ENCODE data around the gene SORL1.

Gene SORL1

DNA sequence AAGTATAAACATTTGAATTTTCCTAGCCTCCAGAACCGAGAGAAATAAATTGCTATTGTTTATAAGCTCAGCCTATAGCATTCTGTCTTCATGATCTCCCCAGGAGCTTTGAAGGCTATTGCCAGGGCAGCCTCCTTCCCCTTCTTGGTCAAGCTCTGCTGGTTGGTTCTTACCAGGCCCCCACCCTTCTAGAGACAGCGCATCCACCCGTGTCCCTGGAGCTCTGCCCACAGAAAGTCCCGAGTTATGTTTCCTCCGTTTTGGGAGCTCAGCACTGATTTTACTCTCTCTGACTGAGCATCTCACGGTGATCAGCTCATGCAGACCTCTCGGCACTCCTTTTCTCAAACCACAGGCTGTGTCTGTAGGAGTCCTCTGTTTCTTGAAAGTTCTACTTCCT lies 124.4 kb downstream of the SORL1 start:
- no peaks in the 10 kb centered on the region for H3K4me1 ChIP-seq (ENCODE audit: control insufficient read depth, insufficient read depth, low read length)
- no peaks in the 10 kb centered on the region for H3K27me3 ChIP-seq (ENCODE audit: control insufficient read depth, insufficient read depth, low read length)
- H3K27ac ChIP-seq (ENCODE audit: low read depth, low read length): no peak overlapping the region
- H3K4me3 ChIP-seq (ENCODE audit: low read length): no peak overlapping the region
- H3K36me3 ChIP-seq (ENCODE audit: control insufficient read depth, insufficient read depth, low read length): peaks cover 11% of the 10 kb centered on the region
- no peak overlapping the region for H3K9ac ChIP-seq (ENCODE audit: low read length)

- Histone ChIP-seq H3K9ac (ENCODE audit: low read length) (no peak overlapping the region), H3K4me1 (ENCODE audit: control insufficient read depth, insufficient read depth, low read length) (no peaks in the 10 kb centered on the region), H3K27me3 (ENCODE audit: control insufficient read depth, insufficient read depth, low read length) (no peaks in the 10 kb centered on the region), H3K4me3 (ENCODE audit: low read length) (no peak overlapping the region), H3K27ac (ENCODE audit: low read depth, low read length) (no peak overlapping the region), H3K36me3 (ENCODE audit: control insufficient read depth, insufficient read depth, low read length) (peaks cover 8% of the 10 kb centered on the region)
These were observed 125.2 kb downstream of the SORL1 start for GRCh38 chr11:121577106-121577848.

- Histone ChIP-seq H3K36me3 (ENCODE audit: control insufficient read depth, insufficient read depth, low read length) (peaks cover 10% of the 10 kb centered on the region), H3K4me1 (ENCODE audit: control insufficient read depth, insufficient read depth, low read length) (no peaks in the 10 kb centered on the region), H3K27ac (ENCODE audit: low read depth, low read length) (no peak overlapping the region), H3K4me3 (ENCODE audit: low read length) (no peak overlapping the region), H3K9ac (ENCODE audit: low read length) (no peak overlapping the region), H3K27me3 (ENCODE audit: control insufficient read depth, insufficient read depth, low read length) (no peaks in the 10 kb centered on the region)
These were observed 126.3 kb downstream of the SORL1 start for GRCh38 chr11:121578251-121578976.

- Histone ChIP-seq H3K4me1 (ENCODE audit: control insufficient read depth, insufficient read depth, low read length) (no peaks in the 10 kb centered on the region), H3K36me3 (ENCODE audit: control insufficient read depth, insufficient read depth, low read length) (peaks cover 10% of the 10 kb centered on the region)
These were observed 128.0 kb downstream of the SORL1 start for GRCh38 chr11:121580154-121580553.

GRCh38 chr11:121581607-121582006 lies 129.5 kb downstream of the SORL1 start:
- Histone ChIP-seq H3K36me3 (ENCODE audit: control insufficient read depth, insufficient read depth, low read length) (peaks cover 5% of the 10 kb centered on the region), H3K4me3 (ENCODE audit: low read length) (no peak overlapping the region), H3K9ac (ENCODE audit: low read length) (no peak overlapping the region), H3K27me3 (ENCODE audit: control insufficient read depth, insufficient read depth, low read length) (no peaks in the 10 kb centered on the region), H3K4me1 (ENCODE audit: control insufficient read depth, insufficient read depth, low read length) (no peaks in the 10 kb centered on the region), H3K27ac (ENCODE audit: low read depth, low read length) (no peak overlapping the region)

More at GRCh38 chr11:121580154-121580553, 128.0 kb downstream of the SORL1 start:
- Histone ChIP-seq H3K4me3 (ENCODE audit: low read length) (no peak overlapping the region), H3K9ac (ENCODE audit: low read length) (no peak overlapping the region), H3K27ac (ENCODE audit: low read depth, low read length) (no peak overlapping the region), H3K27me3 (ENCODE audit: control insufficient read depth, insufficient read depth, low read length) (no peaks in the 10 kb centered on the region)

- Histone ChIP-seq H3K4me1 (ENCODE audit: control insufficient read depth, insufficient read depth, low read length) (no peaks in the 10 kb centered on the region), H3K27ac (ENCODE audit: low read depth, low read length) (no peak overlapping the region), H3K9ac (ENCODE audit: low read length) (no peak overlapping the region), H3K4me3 (ENCODE audit: low read length) (no peak overlapping the region), H3K36me3 (ENCODE audit: control insufficient read depth, insufficient read depth, low read length) (peaks cover 4% of the 10 kb centered on the region), H3K27me3 (ENCODE audit: control insufficient read depth, insufficient read depth, low read length) (no peaks in the 10 kb centered on the region)
These were observed 130.2 kb downstream of the SORL1 start for GRCh38 chr11:121582296-121582695.

GRCh38 chr11:121583825-121584224 lies 131.7 kb downstream of the SORL1 start:
- H3K4me3 ChIP-seq (ENCODE audit: low read length): no peak overlapping the region
- peaks cover 6% of the 10 kb centered on the region for H3K36me3 ChIP-seq (ENCODE audit: control insufficient read depth, insufficient read depth, low read length)
- no peaks in the 10 kb centered on the region for H3K4me1 ChIP-seq (ENCODE audit: control insufficient read depth, insufficient read depth, low read length)
- H3K27ac ChIP-seq (ENCODE audit: low read depth, low read length): no peak overlapping the region
- H3K27me3 ChIP-seq (ENCODE audit: control insufficient read depth, insufficient read depth, low read length): no peaks in the 10 kb centered on the region
- H3K9ac ChIP-seq (ENCODE audit: low read length): no peak overlapping the region

GRCh38 chr11:121586750-121587149 lies 134.6 kb downstream of the SORL1 start:
- Histone ChIP-seq H3K27me3 (ENCODE audit: control insufficient read depth, insufficient read depth, low read length) (no peaks in the 10 kb centered on the region), H3K9ac (ENCODE audit: low read length) (no peak overlapping the region), H3K4me3 (ENCODE audit: low read length) (no peak overlapping the region), H3K4me1 (ENCODE audit: control insufficient read depth, insufficient read depth, low read length) (no peaks in the 10 kb centered on the region), H3K36me3 (ENCODE audit: control insufficient read depth, insufficient read depth, low read length) (peaks cover 12% of the 10 kb centered on the region), H3K27ac (ENCODE audit: low read depth, low read length) (no peak overlapping the region)

DNA sequence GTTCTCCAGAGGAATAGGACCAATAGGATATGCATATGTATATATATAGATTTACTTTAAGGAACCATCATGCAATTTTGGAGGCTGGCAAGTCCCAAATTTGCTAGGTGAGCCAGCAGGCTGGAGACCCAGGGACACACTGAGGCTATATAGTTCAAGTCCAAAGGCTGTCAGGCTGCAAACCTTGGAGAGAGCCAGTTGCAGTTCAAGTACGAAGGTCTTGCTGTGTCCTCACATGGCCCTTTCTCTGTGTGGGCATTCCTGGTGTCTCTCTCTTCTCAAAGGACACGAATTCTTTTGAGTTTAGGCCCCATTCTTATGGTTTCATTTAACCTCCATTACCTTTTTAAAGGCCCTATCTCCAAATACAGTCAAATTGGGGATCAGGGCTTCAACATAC lies 135.1 kb downstream of the SORL1 start:
- no peaks in the 10 kb centered on the region for H3K4me1 ChIP-seq (ENCODE audit: control insufficient read depth, insufficient read depth, low read length)
- no peak overlapping the region for H3K9ac ChIP-seq (ENCODE audit: low read length)
- peaks cover 12% of the 10 kb centered on the region for H3K36me3 ChIP-seq (ENCODE audit: control insufficient read depth, insufficient read depth, low read length)
- H3K27me3 ChIP-seq (ENCODE audit: control insufficient read depth, insufficient read depth, low read length): no peaks in the 10 kb centered on the region
- no peak overlapping the region for H3K27ac ChIP-seq (ENCODE audit: low read depth, low read length)
- H3K4me3 ChIP-seq (ENCODE audit: low read length): no peak overlapping the region

DNA sequence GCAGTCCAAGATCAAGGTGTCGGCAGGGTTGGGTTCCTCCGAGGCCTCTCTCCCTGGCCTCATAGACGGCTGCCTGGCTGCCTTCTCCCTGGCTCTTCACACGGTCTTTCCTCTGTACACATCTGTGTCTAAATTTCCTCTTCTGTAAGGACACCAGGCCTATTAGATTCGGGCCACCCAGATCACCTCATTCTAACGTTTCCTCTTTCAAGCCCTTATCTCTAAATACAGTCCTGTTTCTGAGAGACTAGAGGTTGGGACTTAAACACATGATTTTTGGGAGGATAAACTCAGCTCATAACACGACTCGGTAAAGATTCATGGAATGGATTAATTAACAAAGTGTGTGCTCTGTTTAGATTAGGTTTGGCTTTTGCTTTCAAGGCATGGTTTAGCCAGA lies 136.6 kb downstream of the SORL1 start:
- H3K27me3 ChIP-seq (ENCODE audit: control insufficient read depth, insufficient read depth, low read length): no peaks in the 10 kb centered on the region
- H3K27ac ChIP-seq (ENCODE audit: low read depth, low read length): no peak overlapping the region
- no peak overlapping the region for H3K4me3 ChIP-seq (ENCODE audit: low read length)
- H3K36me3 ChIP-seq (ENCODE audit: control insufficient read depth, insufficient read depth, low read length): peaks cover 17% of the 10 kb centered on the region
- no peaks in the 10 kb centered on the region for H3K4me1 ChIP-seq (ENCODE audit: control insufficient read depth, insufficient read depth, low read length)
- H3K9ac ChIP-seq (ENCODE audit: low read length): no peak overlapping the region

- no peak overlapping the region for H3K27ac ChIP-seq (ENCODE audit: low read depth, low read length)
- H3K36me3 ChIP-seq (ENCODE audit: control insufficient read depth, insufficient read depth, low read length): peaks cover 19% of the 10 kb centered on the region
- peaks cover under 1% of the 10 kb centered on the region for H3K4me1 ChIP-seq (ENCODE audit: control insufficient read depth, insufficient read depth, low read length)
- no peak overlapping the region for H3K9ac ChIP-seq (ENCODE audit: low read length)
- no peak overlapping the region for H3K4me3 ChIP-seq (ENCODE audit: low read length)
- H3K27me3 ChIP-seq (ENCODE audit: control insufficient read depth, insufficient read depth, low read length): no peaks in the 10 kb centered on the region
These were observed 137.9 kb downstream of the SORL1 start for GRCh38 chr11:121589946-121590537.

GRCh38 chr11:121590772-121591404 lies 138.8 kb downstream of the SORL1 start:
- no peaks in the 10 kb centered on the region for H3K27me3 ChIP-seq (ENCODE audit: control insufficient read depth, insufficient read depth, low read length)
- H3K9ac ChIP-seq (ENCODE audit: low read length): no peak overlapping the region
- peaks cover 7% of the 10 kb centered on the region for H3K4me1 ChIP-seq (ENCODE audit: control insufficient read depth, insufficient read depth, low read length)
- no peak overlapping the region for H3K27ac ChIP-seq (ENCODE audit: low read depth, low read length)
- H3K4me3 ChIP-seq (ENCODE audit: low read length): no peak overlapping the region
- H3K36me3 ChIP-seq (ENCODE audit: control insufficient read depth, insufficient read depth, low read length): peaks cover 20% of the 10 kb centered on the region
